HEK293T (cell line): ENCODE results near the gene MAFB.

Experiments used
- ARNT ChIP-seq: fragments of 450-650 bp; IDR thresholded peaks from 2 replicates; pipeline ENCODE4 v1.6.1; 2017; ENCODE audit warnings: mild to moderate bottlenecking
- BHLHE40 ChIP-seq: fragments of 450-650 bp; IDR thresholded peaks from 2 replicates; pipeline ENCODE4 v1.6.1; 2016; ENCODE audit warnings: mild to moderate bottlenecking, moderate library complexity, borderline replicate concordance
- CTBP1 ChIP-seq: fragments of 450-650 bp; IDR thresholded peaks from 2 replicates; pipeline ENCODE4 v1.6.1; 2016; ENCODE audit warnings: borderline replicate concordance
- ELF4 ChIP-seq: fragments of 450-650 bp; IDR thresholded peaks from 2 replicates; pipeline ENCODE4 v1.6.1; 2017; ENCODE audit warnings: antibody characterized with exemption
- FOXA1 ChIP-seq: fragments of 450-650 bp; IDR thresholded peaks from 2 replicates; pipeline ENCODE4 v1.6.1; 2016; ENCODE audit warnings: mild to moderate bottlenecking
- FOXK2 ChIP-seq: fragments of 450-650 bp; IDR thresholded peaks from 2 replicates; pipeline ENCODE4 v1.6.1; 2016; ENCODE audit warnings: mild to moderate bottlenecking
- NFRKB ChIP-seq: fragments of 450-650 bp; IDR thresholded peaks from 2 replicates; pipeline ENCODE4 v1.6.1; 2016; ENCODE audit warnings: mild to moderate bottlenecking, moderate library complexity
- SP1 ChIP-seq: fragments of 450-650 bp; IDR thresholded peaks from 2 replicates; pipeline ENCODE4 v1.6.1; 2017
- TARDBP ChIP-seq: fragments of 450-650 bp; IDR thresholded peaks from 2 replicates; pipeline ENCODE4 v1.6.1; 2016
- ZNF384 ChIP-seq: fragments of 450-650 bp; IDR thresholded peaks from 2 replicates; pipeline ENCODE4 v1.6.1; 2016

GRCh38 chr20:40652441-40652987, 36.5 kb downstream of the MAFB start:
- TF ChIP-seq SP1 (no peak), FOXA1 (no peak), BHLHE40 (no peak), ZNF384 (no peak), CTBP1 (no peak), NFRKB (no peak), ELF4 (no peak), FOXK2 (no peak), TARDBP (no peak), ARNT (no peak)
